Stimulated activated naive CD8-positive, alpha-beta T cell treated with anti-CD3 and anti-CD28 coated beads, Interleukin-15, amount 100 ng/mL, for 72 hours (primary cell): ENCODE results near the gene AMN1.
"Not testable (repeated sequence)": the region's sequence is repeated elsewhere in the genome, so short reads cannot be mapped to it uniquely, and the experiment has no call there.

ENCODE experiments used
- ATAC-seq: fragments of 150-1000 bp; cut with Tn5 transposase; 2 replicates; pipeline ENCODE4 v1.10.0; 2021; ENCODE audit warnings: mild to moderate bottlenecking, moderate library complexity
- DNase-seq, 2 donors: peaks; one replicate each; pipeline ENCODE4 v3.0.0; 2021 to 2022
- H3K27ac Mint-ChIP-seq, 2 donors: one replicate each; pipeline ENCODE4 v1.8.0; 2022; ENCODE audit warnings: mild to moderate bottlenecking in 2 of 2, mixed read lengths in 2 of 2, moderate library complexity in 2 of 2
- H3K27me3 Mint-ChIP-seq: one replicate; pipeline ENCODE4 v1.8.0; 2022; ENCODE audit warnings: mixed read lengths
- H3K4me1 Mint-ChIP-seq: one replicate; pipeline ENCODE4 v1.8.0; 2022; ENCODE audit warnings: mild to moderate bottlenecking, mixed read lengths
- H3K4me3 Mint-ChIP-seq, 2 donors: one replicate each; pipeline ENCODE4 v1.8.0; 2022; ENCODE audit warnings: mild to moderate bottlenecking in 2 of 2, mixed read lengths in 2 of 2, moderate library complexity in 1 of 2
- H3K9me3 Mint-ChIP-seq, 2 donors: one replicate each; pipeline ENCODE4 v1.8.0; 2022; ENCODE audit warnings: mixed read lengths in 2 of 2

The AMN1 gene

GRCh38 chr12:31728917-31729640 lies at the start of gene AMN1:
AMN1 (minus strand) TSS chr12:31729021; CDS start chr12:31729008, 13 bp downstream.
- peak within 1 kb of the TSS; percentile 96 to 99 for H3K4me3 Mint-ChIP-seq
- peaks cover 61% of the 10 kb centered on the region for H3K4me1 Mint-ChIP-seq
- peaks cover 5 to 6% of the 10 kb centered on the region in 2 donors for H3K9me3 Mint-ChIP-seq
- DNase-seq = peak; percentile 100
- no peaks in the 10 kb centered on the region for H3K27me3 Mint-ChIP-seq
- peak; percentile 96 for ATAC-seq
- peak within 1 kb of the TSS; percentile 95 to 98 for H3K27ac Mint-ChIP-seq

- H3K4me1 Mint-ChIP-seq = peaks cover 9% of the 10 kb centered on the region
- DNase-seq = no peak
- no peak overlapping the region for H3K4me3 Mint-ChIP-seq
- H3K9me3 Mint-ChIP-seq = no peaks in the 10 kb centered on the region
- no peak overlapping the region for H3K27ac Mint-ChIP-seq
- no peaks in the 10 kb centered on the region for H3K27me3 Mint-ChIP-seq
- ATAC-seq = no peak
Measured at GRCh38 chr12:31773867-31774266, 45.0 kb upstream of the AMN1 start.

- Mint-ChIP-seq H3K27ac (no peak overlapping the region), H3K4me3 (no peak overlapping the region), H3K4me1 (peaks cover 9% of the 10 kb centered on the region), H3K27me3 (no peaks in the 10 kb centered on the region), H3K9me3 (no peaks in the 10 kb centered on the region)
- no peak for ATAC-seq
- DNase-seq = no peak
Measured at GRCh38 chr12:31773223-31773750, 44.5 kb upstream of the AMN1 start.

GRCh38 chr12:31772685-31773222 lies 43.9 kb upstream of the AMN1 start:
- Mint-ChIP-seq H3K9me3 (no peaks in the 10 kb centered on the region), H3K4me3 (no peak overlapping the region), H3K27me3 (no peaks in the 10 kb centered on the region), H3K4me1 (peaks cover 13% of the 10 kb centered on the region), H3K27ac (no peak overlapping the region)
- no peak for DNase-seq
- ATAC-seq = no peak

- H3K9me3 Mint-ChIP-seq = no peaks in the 10 kb centered on the region
- peaks cover 18% of the 10 kb centered on the region for H3K4me1 Mint-ChIP-seq
- ATAC-seq (no peak), DNase-seq (no peak)
- H3K27me3 Mint-ChIP-seq = no peaks in the 10 kb centered on the region
- no peak overlapping the region for H3K4me3 Mint-ChIP-seq
- H3K27ac Mint-ChIP-seq = no peak overlapping the region
Measured at GRCh38 chr12:31772186-31772585, 43.4 kb upstream of the AMN1 start.

GRCh38 chr12:31768046-31768445 lies 39.2 kb upstream of the AMN1 start:
- peak overlapping the region in 1 of 2 donors; percentile 48 for H3K27ac Mint-ChIP-seq
- DNase-seq = no peak
- H3K9me3 Mint-ChIP-seq = peaks cover 3 to 5% of the 10 kb centered on the region in 2 donors
- H3K4me1 Mint-ChIP-seq = peaks cover 16% of the 10 kb centered on the region
- no peak for ATAC-seq
- H3K4me3 Mint-ChIP-seq = no peak overlapping the region
- H3K27me3 Mint-ChIP-seq = no peaks in the 10 kb centered on the region

- Mint-ChIP-seq H3K4me3 (no peak overlapping the region), H3K27ac (no peak overlapping the region), H3K27me3 (no peaks in the 10 kb centered on the region), H3K4me1 (peaks cover 18% of the 10 kb centered on the region), H3K9me3 (peaks cover 4 to 5% of the 10 kb centered on the region in 2 donors)
- DNase-seq (no peak), ATAC-seq (no peak)
Measured at GRCh38 chr12:31765931-31766330, 37.1 kb upstream of the AMN1 start.

GRCh38 chr12:31759632-31760459 lies 31.0 kb upstream of the AMN1 start:
- H3K27ac Mint-ChIP-seq = peak overlapping the region in 1 of 2 donors; percentile 16
- H3K4me3 Mint-ChIP-seq = no peak overlapping the region
- ATAC-seq (no peak), DNase-seq (no peak)
- H3K9me3 Mint-ChIP-seq = peaks cover 4 to 7% of the 10 kb centered on the region in 2 donors
- peaks cover 20% of the 10 kb centered on the region for H3K4me1 Mint-ChIP-seq
- H3K27me3 Mint-ChIP-seq = no peaks in the 10 kb centered on the region

GRCh38 chr12:31758297-31758696 lies 29.5 kb upstream of the AMN1 start:
- H3K9me3 Mint-ChIP-seq, H3K4me3 Mint-ChIP-seq: not testable (repeated sequence)
- H3K27ac Mint-ChIP-seq = peak overlapping the region in 1 of 2 donors; percentile 23

GRCh38 chr12:31756977-31757420 lies 28.2 kb upstream of the AMN1 start:
- Mint-ChIP-seq H3K9me3 (peaks cover 0 to 7% of the 10 kb centered on the region in 2 donors), H3K4me1 (peaks cover 25% of the 10 kb centered on the region), H3K4me3 (no peak overlapping the region), H3K27me3 (no peaks in the 10 kb centered on the region), H3K27ac (no peak overlapping the region)
- DNase-seq (no peak), ATAC-seq (no peak)

More at GRCh38 chr12:31758297-31758696, 29.5 kb upstream of the AMN1 start:
- H3K4me1 Mint-ChIP-seq = peaks cover 22% of the 10 kb centered on the region
- not testable (repeated sequence) for ATAC-seq, H3K27me3 Mint-ChIP-seq, DNase-seq

GRCh38 chr12:31752450-31752849 lies 23.6 kb upstream of the AMN1 start:
- Mint-ChIP-seq H3K27ac (peak overlapping the region in 1 of 2 donors; percentile 42), H3K4me3 (no peak overlapping the region), H3K9me3 (no peaks in the 10 kb centered on the region), H3K4me1 (peaks cover 45% of the 10 kb centered on the region), H3K27me3 (no peaks in the 10 kb centered on the region)
- ATAC-seq (no peak), DNase-seq (no peak)

GRCh38 chr12:31751085-31751484 lies 22.3 kb upstream of the AMN1 start:
- Mint-ChIP-seq H3K4me1 (peaks cover 57% of the 10 kb centered on the region), H3K4me3 (no peak overlapping the region), H3K27ac (no peak overlapping the region), H3K27me3 (no peaks in the 10 kb centered on the region), H3K9me3 (no peaks in the 10 kb centered on the region)
- DNase-seq (no peak), ATAC-seq (no peak)

GRCh38 chr12:31750747-31751039 lies 21.9 kb upstream of the AMN1 start:
- H3K4me1 Mint-ChIP-seq = peaks cover 61% of the 10 kb centered on the region
- H3K27ac Mint-ChIP-seq = no peak overlapping the region
- no peak overlapping the region for H3K4me3 Mint-ChIP-seq

GRCh38 chr12:31749024-31749704 lies 20.3 kb upstream of the AMN1 start:
- H3K27ac Mint-ChIP-seq = peak overlapping the region; percentile 79 to 89

More at GRCh38 chr12:31750747-31751039, 21.9 kb upstream of the AMN1 start:
- Mint-ChIP-seq H3K9me3 (no peaks in the 10 kb centered on the region), H3K27me3 (no peaks in the 10 kb centered on the region)
- no peak for DNase-seq
- ATAC-seq = no peak

GRCh38 chr12:31745242-31745641 lies 16.4 kb upstream of the AMN1 start:
- no peak for ATAC-seq
- H3K27me3 Mint-ChIP-seq = no peaks in the 10 kb centered on the region
- no peak overlapping the region for H3K4me3 Mint-ChIP-seq
- no peak for DNase-seq
- H3K9me3 Mint-ChIP-seq = no peaks in the 10 kb centered on the region
- peaks cover 83% of the 10 kb centered on the region for H3K4me1 Mint-ChIP-seq
- no peak overlapping the region for H3K27ac Mint-ChIP-seq

More at GRCh38 chr12:31749024-31749704, 20.3 kb upstream of the AMN1 start:
- DNase-seq (peak; percentile 62 to 85), ATAC-seq (peak; percentile 97)
- Mint-ChIP-seq H3K4me3 (peak overlapping the region; percentile 6 to 45), H3K27me3 (no peaks in the 10 kb centered on the region), H3K9me3 (no peaks in the 10 kb centered on the region), H3K4me1 (peaks cover 71% of the 10 kb centered on the region)
